Neuronal stem cell (in vitro differentiated cells): ENCODE results near the gene ZFAND2A.

Experiments
- DNase-seq: peaks from one replicate; pipeline ENCODE4 v3.0.0-alpha.2; 2013; ENCODE audit warnings: low spot score
- H2AFZ ChIP-seq: one replicate; pipeline ENCODE4 v1.6.1; 2013; ENCODE audit warnings: mild to moderate bottlenecking, low read length, inconsistent platforms
- H2AK5ac ChIP-seq: 2 replicates; pipeline ENCODE4 v1.6.1; 2013; ENCODE audit warnings: low read depth, mild to moderate bottlenecking, inconsistent platforms, low read length, moderate library complexity, mixed read lengths
- H2BK120ac ChIP-seq: 2 replicates; pipeline ENCODE4 v1.6.1; 2013; ENCODE audit warnings: low read depth, mild to moderate bottlenecking, inconsistent platforms, low read length, moderate library complexity, mixed read lengths
- H2BK12ac ChIP-seq: one replicate; pipeline ENCODE4 v1.6.1; 2013; ENCODE audit warnings: low read length, inconsistent platforms
- H2BK15ac ChIP-seq: 2 replicates; pipeline ENCODE4 v1.6.1; 2013; ENCODE audit warnings: mild to moderate bottlenecking, low read length, inconsistent platforms, mixed read lengths
- H2BK5ac ChIP-seq: one replicate; pipeline ENCODE4 v1.6.1; 2013; ENCODE audit warnings: inconsistent platforms, mild to moderate bottlenecking, low read length, moderate library complexity
- H3K14ac ChIP-seq: one replicate; pipeline ENCODE4 v1.6.1; 2013; ENCODE audit warnings: low read length, inconsistent platforms
- H3K18ac ChIP-seq: 2 replicates; pipeline ENCODE4 v1.6.1; 2013; ENCODE audit warnings: low read length, inconsistent platforms
- H3K23ac ChIP-seq: 2 replicates; pipeline ENCODE4 v1.6.1; 2013; ENCODE audit warnings: low read depth, mild to moderate bottlenecking, mixed read lengths, low read length, inconsistent platforms; ENCODE audit not compliant: poor library complexity
- H3K27ac ChIP-seq: replicated peaks from 3 replicates; pipeline ENCODE4 v1.5.1; 2013; ENCODE audit warnings: low read length, inconsistent platforms
- H3K27me3 ChIP-seq, 3 experiments: 2 replicates each; pipeline ENCODE4 v1.6.1; 2013; ENCODE audit warnings: low read length in 3 of 3, mild to moderate bottlenecking in 2 of 3, inconsistent platforms in 1 of 3, low read depth in 1 of 3, mixed read lengths in 1 of 3, moderate library complexity in 1 of 3; ENCODE audit not compliant: control insufficient read depth in 3 of 3, insufficient read depth in 3 of 3
- H3K36me3 ChIP-seq, 2 donors: replicated peaks in 1 of 2; 2 replicates each; pipeline ENCODE4 v1.6.1; 2013; ENCODE audit warnings: low read length in 2 of 2; ENCODE audit not compliant: control insufficient read depth in 2 of 2, insufficient read depth in 2 of 2
- H3K4ac ChIP-seq: 2 replicates; pipeline ENCODE4 v1.6.1; 2013; ENCODE audit warnings: inconsistent platforms, mild to moderate bottlenecking, low read length, moderate library complexity
- H3K4me1 ChIP-seq, 2 donors: 1 replicate in 1 of 2; 2 replicates in 1 of 2; pipeline ENCODE4 v1.6.1; 2013; ENCODE audit warnings: low read length in 2 of 2, low read depth in 1 of 2; ENCODE audit not compliant: control insufficient read depth in 2 of 2, insufficient read depth in 1 of 2
- H3K4me2 ChIP-seq: one replicate; pipeline ENCODE4 v1.6.1; 2013; ENCODE audit warnings: mild to moderate bottlenecking, low read length, inconsistent platforms; ENCODE audit not compliant: insufficient read depth, poor library complexity, severe bottlenecking
- H3K4me3 ChIP-seq, 2 donors: 2 replicates each; pipeline ENCODE4 v1.5.1; 2013; ENCODE audit warnings: low read length in 2 of 2, mild to moderate bottlenecking in 2 of 2, inconsistent platforms in 1 of 2, moderate library complexity in 1 of 2
- H3K79me1 ChIP-seq: one replicate; pipeline ENCODE4 v1.6.1; 2013; ENCODE audit warnings: low read depth, mild to moderate bottlenecking, inconsistent platforms, low read length, moderate library complexity
- H3K9ac ChIP-seq: one replicate; pipeline ENCODE4 v1.6.1; 2013; ENCODE audit warnings: mild to moderate bottlenecking, low read depth, low read length, inconsistent platforms; ENCODE audit not compliant: poor library complexity
- H3K9me3 ChIP-seq, 2 donors: replicated peaks in 1 of 2; 2 replicates each; pipeline versions ENCODE3 to v1.6.1; 2013; ENCODE audit warnings: low read length in 2 of 2, mild to moderate bottlenecking in 2 of 2, inconsistent platforms in 1 of 2, low read depth in 1 of 2, mixed read lengths in 1 of 2, moderate library complexity in 1 of 2; ENCODE audit not compliant: control insufficient read depth in 2 of 2, insufficient read depth in 1 of 2
- H4K8ac ChIP-seq: one replicate; pipeline ENCODE4 v1.6.1; 2013; ENCODE audit warnings: low read depth, mild to moderate bottlenecking, inconsistent platforms, low read length, moderate library complexity
- H4K91ac ChIP-seq: one replicate; pipeline ENCODE4 v1.6.1; 2013; ENCODE audit warnings: low read length, low read depth, mild to moderate bottlenecking, inconsistent platforms; ENCODE audit not compliant: poor library complexity
- WGBS, 2 donors: extraction: QIAGEN DNeasy Blood & Tissue Kit; methylation state at CpG; one replicate each; pipeline ENCODE4 v1.1.7; 2013; ENCODE audit warnings: missing lambda C conversion rate in 2 of 2, mixed read lengths in 1 of 2; ENCODE audit not compliant: insufficient read length in 2 of 2, insufficient replicate concordance in 1 of 2; ENCODE audit errors: extremely low coverage in 2 of 2; 5-methylcytosine and 5-hydroxymethylcytosine counted together

ZFAND2A gene

DNA sequence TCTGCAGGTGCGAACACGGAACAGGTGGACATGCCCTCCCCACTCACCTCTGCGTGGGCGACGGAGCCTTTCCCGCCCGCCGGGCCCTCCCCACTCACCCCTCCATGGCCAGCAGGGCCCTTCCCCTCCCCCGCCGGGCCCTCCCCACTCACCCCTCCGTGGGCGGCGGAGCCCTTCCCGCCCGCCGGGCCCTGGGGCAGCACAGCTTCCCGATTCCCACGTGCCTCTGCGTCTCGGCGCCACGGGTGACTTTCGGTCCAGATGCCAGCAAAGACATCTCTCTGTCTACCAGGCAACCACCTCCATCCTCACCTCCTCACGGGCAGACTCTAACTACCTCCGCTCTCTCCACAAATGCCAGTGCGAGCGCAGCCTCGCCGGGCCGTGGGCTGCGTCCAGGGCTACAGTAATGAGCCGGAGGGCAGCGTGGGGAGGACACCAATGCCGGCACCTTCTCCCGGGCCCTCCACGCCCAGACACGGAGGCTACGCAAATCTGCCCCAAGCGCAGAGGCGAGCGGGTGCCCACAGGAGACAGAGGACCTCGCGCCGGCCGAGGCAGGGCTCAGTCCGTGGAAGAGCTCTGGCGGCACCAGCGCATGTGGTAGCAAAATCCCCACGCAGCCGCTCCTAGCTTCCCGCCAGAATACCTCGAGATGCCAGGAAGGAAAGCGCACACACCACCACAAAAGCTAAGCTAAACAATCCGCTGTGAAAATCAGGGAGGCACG is 50.2 kb downstream of the ZFAND2A start:
- peaks cover 16% of the 10 kb centered on the region for H3K79me1 ChIP-seq
- H2BK120ac ChIP-seq = no peak overlapping the region
- no peak overlapping the region for H2AFZ ChIP-seq
- peak overlapping the region; percentile 58 for H2BK12ac ChIP-seq
- H2BK5ac ChIP-seq = no peak overlapping the region
- no peak overlapping the region for H2BK15ac ChIP-seq
- no peak overlapping the region for H3K14ac ChIP-seq
- H3K4me1 ChIP-seq = no peaks in the 10 kb centered on the region
- no peaks in the 10 kb centered on the region for H3K27me3 ChIP-seq
- DNase-seq = no peak
- no peak overlapping the region for H3K27ac ChIP-seq
- WGBS, 2 donors = no CpG with 5 or more reads among the region's 55 CpGs
- peak overlapping the region; percentile 65 for H4K8ac ChIP-seq
- peaks cover 3 to 8% of the 10 kb centered on the region in 2 donors for H3K36me3 ChIP-seq
- H4K91ac ChIP-seq = no peak overlapping the region
- no peak overlapping the region for H3K4ac ChIP-seq
- peak overlapping the region; percentile 9 for H3K9ac ChIP-seq
- peak overlapping the region; percentile 28 for H2AK5ac ChIP-seq
- H3K4me2 ChIP-seq = no peak overlapping the region
- H3K18ac ChIP-seq = peak overlapping the region; percentile 2
- H3K4me3 ChIP-seq = no peak overlapping the region
- H3K9me3 ChIP-seq = no peaks in the 10 kb centered on the region
- no peak overlapping the region for H3K23ac ChIP-seq

DNA sequence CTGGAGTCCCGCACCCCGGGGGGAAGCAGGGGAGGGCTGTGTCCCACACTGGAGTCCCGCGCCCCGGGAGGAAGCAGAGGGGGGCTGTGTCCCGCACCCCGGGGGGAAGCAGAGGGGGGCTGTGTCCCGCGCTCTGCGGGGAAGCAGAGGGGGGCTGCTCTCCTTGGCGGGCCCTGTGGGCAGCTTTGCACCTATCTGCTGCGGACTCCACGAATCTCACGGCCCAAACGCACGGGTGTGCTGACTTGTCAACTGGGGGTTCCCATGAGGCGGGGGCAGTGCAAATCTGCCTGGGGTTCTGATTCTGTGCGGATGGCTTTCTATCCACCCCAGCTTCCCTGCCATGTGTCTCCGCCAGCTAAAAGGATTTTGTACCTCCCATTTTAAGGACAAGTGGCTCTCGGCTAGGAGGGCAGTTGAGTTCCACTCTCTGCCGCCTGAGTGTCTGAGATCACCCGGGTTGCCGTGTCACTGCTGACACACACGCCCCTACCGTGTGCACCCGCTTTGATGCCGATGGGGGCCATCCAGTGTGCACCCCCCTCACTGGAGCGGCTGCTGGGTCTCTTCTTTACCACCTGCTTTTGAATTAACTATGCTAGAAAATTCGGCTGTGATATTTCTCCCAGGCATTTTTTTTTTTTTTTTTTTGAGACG is 51.6 kb downstream of the ZFAND2A start:
- Histone ChIP-seq H3K4ac (no peak overlapping the region), H3K9me3 (no peaks in the 10 kb centered on the region), H3K23ac (no peak overlapping the region), H2BK15ac (no peak overlapping the region), H3K18ac (no peak overlapping the region), H3K4me3 (no peak overlapping the region), H2BK12ac (no peak overlapping the region), H2AK5ac (no peak overlapping the region), H3K4me2 (no peak overlapping the region), H3K79me1 (peaks cover 24% of the 10 kb centered on the region), H2AFZ (no peak overlapping the region), H3K27me3 (no peaks in the 10 kb centered on the region), H4K91ac (no peak overlapping the region), H3K27ac (no peak overlapping the region), H3K9ac (no peak overlapping the region), H2BK120ac (no peak overlapping the region), H2BK5ac (no peak overlapping the region), H3K14ac (no peak overlapping the region), H3K4me1 (no peaks in the 10 kb centered on the region), H4K8ac (no peak overlapping the region), H3K36me3 (peaks cover 5 to 8% of the 10 kb centered on the region in 2 donors)
- WGBS, 2 donors = no CpG with 5 or more reads among the region's 30 CpGs
- DNase-seq = no peak

DNA sequence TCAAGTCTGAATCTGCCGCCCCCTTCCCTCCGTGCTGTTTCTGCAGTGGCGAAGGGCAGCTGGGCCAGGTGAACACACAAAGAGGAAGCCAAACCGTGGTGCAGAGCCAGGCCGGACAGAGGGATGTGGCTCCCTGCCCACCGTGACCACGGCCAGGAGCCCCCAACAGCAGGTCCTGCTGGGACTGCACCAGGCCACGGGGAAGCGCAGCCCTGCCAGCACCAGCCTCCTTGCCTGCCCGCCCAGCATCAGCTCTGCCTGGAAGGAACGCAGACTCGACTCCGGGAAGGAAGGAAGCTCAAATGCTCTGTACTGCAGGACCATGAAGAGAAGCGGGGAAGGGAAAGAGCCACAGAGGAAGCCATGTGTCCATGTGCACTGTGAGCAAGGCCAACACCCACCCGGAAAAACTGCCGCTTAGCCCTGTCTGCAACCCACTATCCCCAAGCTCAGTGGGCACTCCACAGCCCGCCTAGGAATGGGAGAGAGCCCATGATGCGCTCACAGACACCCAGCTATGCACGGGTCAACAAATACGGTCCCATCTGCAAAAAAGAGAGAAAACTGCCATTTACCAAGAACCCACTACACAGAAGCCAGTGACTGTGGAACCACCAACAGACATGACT is 53.1 kb downstream of the ZFAND2A start:
- H2AFZ ChIP-seq = no peak overlapping the region
- no peak overlapping the region for H2BK12ac ChIP-seq
- no peak overlapping the region for H3K23ac ChIP-seq
- H3K36me3 ChIP-seq = peaks cover 0 to 2% of the 10 kb centered on the region in 2 donors
- no CpG with 5 or more reads among the region's 20 CpGs for WGBS, 2 donors
- no peak overlapping the region for H2BK15ac ChIP-seq
- H3K4me1 ChIP-seq = peaks cover under 1 to 1% of the 10 kb centered on the region in 2 donors
- H3K27me3 ChIP-seq = no peaks in the 10 kb centered on the region
- H3K9ac ChIP-seq = no peak overlapping the region
- H3K4ac ChIP-seq = peak overlapping the region; percentile 76
- H3K27ac ChIP-seq = no peak overlapping the region
- H4K8ac ChIP-seq = no peak overlapping the region
- no peak overlapping the region for H4K91ac ChIP-seq
- H3K79me1 ChIP-seq = peaks cover 30% of the 10 kb centered on the region
- no peaks in the 10 kb centered on the region for H3K9me3 ChIP-seq
- H3K4me3 ChIP-seq = no peak overlapping the region
- DNase-seq = no peak
- H2BK5ac ChIP-seq = no peak overlapping the region
- no peak overlapping the region for H3K4me2 ChIP-seq
- H3K14ac ChIP-seq = no peak overlapping the region
- peak overlapping the region; percentile 48 for H3K18ac ChIP-seq
- no peak overlapping the region for H2AK5ac ChIP-seq
- H2BK120ac ChIP-seq = no peak overlapping the region
